HCT116 (cell line): ENCODE measurements around the gene POU5F1. TPM values are rescaled to one million over a fixed set of nuclear protein-coding genes. Genes with fewer than 3 reads are reported as not detected.

Source experiments
- ATAC-seq: fragments of 200-7000 bp; cut with Tn5 transposase; 2 replicates; pipeline ENCODE4 v1.9.1; 2020; ENCODE audit warnings: mild to moderate bottlenecking, moderate library complexity
- BruUV-seq: library from RNA; stranded (reverse); fragments of 400-500 nt; replicated peaks from 2 replicates; lab custom pipeline; 2021; lab: Mats Ljungman, UMichigan
- CTCF ChIA-PET: fragments of 300-600 bp; sonication (Branson Sonifier 250); formaldehyde crosslinking; loops from one replicate; lab custom pipeline; 2021; ENCODE audit warnings: antibody characterized with exemption; lab: Charles Lee
- POLR2A ChIA-PET: fragments of 300-600, 350-600 bp; sonication (Branson Sonifier 250); formaldehyde crosslinking; loops from one replicate; lab custom pipeline; 2021; ENCODE audit warnings: antibody characterized with exemption; lab: Charles Lee
- RAD21 ChIA-PET, 2 experiments: fragments of 300-600 bp; sonication (Branson Sonifier 250); formaldehyde crosslinking; loops; one replicate each; lab custom pipeline; 2023; ENCODE audit warnings: low total read pairs in 2 of 2; ENCODE audit not compliant: uncharacterized antibody in 2 of 2, unreplicated experiment in 2 of 2, low non-redundant PET in 1 of 2; lab: Charles Lee
- DNase-seq: peaks from one replicate; pipeline ENCODE4 v3.0.0-alpha.2; 2010; ENCODE audit warnings: low read depth, low spot score
- H2AFZ ChIP-seq: fragments of 200-600 bp; shearing (Covaris generic), sonication (generic); 2 replicates; pipeline ENCODE4 v1.6.1; 2017; ENCODE audit warnings: low read depth, mixed run types, mixed read lengths, antibody characterized with exemption, low read length; ENCODE audit not compliant: poor library complexity, severe bottlenecking
- H3K27ac ChIP-seq: 2 replicates; pipeline ENCODE4 v1.5.1; 2012; ENCODE audit warnings: low read depth, low read length
- H3K27me3 ChIP-seq: fragments of 200-600 bp; sonication (generic); 2 replicates; pipeline ENCODE4 v1.6.1; 2016; ENCODE audit warnings: mixed run types, low read length, mixed read lengths; ENCODE audit not compliant: insufficient read depth
- H3K36me3 ChIP-seq, 2 experiments: fragments of 200-500 bp in 1 of 2; fragments of 200-600 bp in 1 of 2; sonication (Bioruptor generic) in 1 of 2; sonication (generic) in 1 of 2; 2 replicates each; pipeline versions ENCODE4 v1.5.1 to v1.6.1; 2014 to 2016; ENCODE audit warnings: low read length in 2 of 2, inconsistent platforms in 1 of 2, mixed read lengths in 1 of 2, mixed run types in 1 of 2; ENCODE audit not compliant: insufficient read depth in 2 of 2, control insufficient read depth in 1 of 2
- H3K4me1 ChIP-seq, 2 experiments: fragments of 200-600 bp in 1 of 2; sonication (generic) in 1 of 2; 2 replicates each; pipeline versions ENCODE4 v1.5.1 to v1.6.1; 2012 to 2017; ENCODE audit warnings: low read length in 2 of 2, inconsistent platforms in 1 of 2, mild to moderate bottlenecking in 1 of 2, mixed read lengths in 1 of 2, mixed run types in 1 of 2, moderate library complexity in 1 of 2; ENCODE audit not compliant: insufficient read depth in 2 of 2, control insufficient read depth in 1 of 2
- H3K4me2 ChIP-seq: fragments of 200-600 bp; sonication (generic); 2 replicates; pipeline ENCODE4 v1.6.1; 2017; ENCODE audit warnings: mixed run types, low read length, mixed read lengths
- H3K4me3 ChIP-seq, 2 experiments: fragments of 200-600 bp in 1 of 2; sonication (generic) in 1 of 2; replicated peaks in 1 of 2; 2 replicates each; pipeline ENCODE4 v1.5.1; 2011 to 2016; ENCODE audit warnings: low read length in 2 of 2, control low read depth in 1 of 2, low read depth in 1 of 2, mild to moderate bottlenecking in 1 of 2, mixed read lengths in 1 of 2, mixed run types in 1 of 2
- H3K79me2 ChIP-seq: fragments of 200-600 bp; sonication (generic); 2 replicates; pipeline ENCODE4 v1.6.1; 2017; ENCODE audit warnings: mild to moderate bottlenecking, mixed run types, low read length, moderate library complexity, mixed read lengths; ENCODE audit not compliant: insufficient read depth
- H3K9ac ChIP-seq: fragments of 200-600 bp; sonication (generic); 2 replicates; pipeline ENCODE4 v1.6.1; 2016; ENCODE audit warnings: low read length, mixed read lengths
- H3K9me2 ChIP-seq: fragments of 200-600 bp; sonication (generic), shearing (Covaris generic); 2 replicates; pipeline ENCODE4 v1.6.1; 2017; ENCODE audit warnings: mixed run types, mild to moderate bottlenecking, moderate library complexity; ENCODE audit not compliant: insufficient read depth
- H3K9me3 ChIP-seq, 2 experiments: fragments of 200-500 bp in 1 of 2; fragments of 200-600 bp in 1 of 2; sonication (Bioruptor generic) in 1 of 2; sonication (generic) in 1 of 2; 2 replicates each; pipeline ENCODE4 v1.6.1; 2014 to 2017; ENCODE audit warnings: low read length in 2 of 2, mixed read lengths in 2 of 2, inconsistent platforms in 1 of 2, low read depth in 1 of 2, mild to moderate bottlenecking in 1 of 2, mixed run types in 1 of 2, moderate library complexity in 1 of 2; ENCODE audit not compliant: control insufficient read depth in 1 of 2, insufficient read depth in 1 of 2
- H4K20me1 ChIP-seq: fragments of 200-600 bp; sonication (generic), shearing (Covaris generic); 2 replicates; pipeline ENCODE4 v1.6.1; 2017; ENCODE audit warnings: mixed run types, mild to moderate bottlenecking, moderate library complexity; ENCODE audit not compliant: insufficient read depth
- CTCF ChIP-seq, 3 experiments: fragments of 200-600 bp in 1 of 3; sonication (generic) in 1 of 3; IDR thresholded peaks in 2 of 3; conservative IDR thresholded peaks in 1 of 3; 2 replicates each; pipeline ENCODE4 v1.5.1; 2012 to 2017; ENCODE audit warnings: low read depth in 2 of 3, low read length in 2 of 3, antibody characterized with exemption in 1 of 3, borderline replicate concordance in 1 of 3, control low read depth in 1 of 3, mild to moderate bottlenecking in 1 of 3, mixed read lengths in 1 of 3, mixed run types in 1 of 3, moderate library complexity in 1 of 3; ENCODE audit not compliant: insufficient read depth in 1 of 3
- ELF1 ChIP-seq: IDR thresholded peaks from 2 replicates; pipeline ENCODE4 v1.6.1; 2012; ENCODE audit warnings: low read depth, borderline replicate concordance
- EZH2 ChIP-seq: fragments of 200-600 bp; sonication (generic); IDR thresholded peaks from 2 replicates; pipeline ENCODE4 v1.6.1; 2017; ENCODE audit warnings: antibody characterized with exemption, mixed run types
- EZH2phosphoT487 ChIP-seq: fragments of 200-600 bp; IDR thresholded peaks from 2 replicates; pipeline ENCODE4 v1.6.1; 2018; ENCODE audit warnings: antibody characterized with exemption, borderline replicate concordance
- JUND ChIP-seq: IDR thresholded peaks from 2 replicates; pipeline ENCODE4 v1.6.1; 2012
- MAX ChIP-seq: IDR thresholded peaks from 2 replicates; pipeline ENCODE4 v1.6.1; 2012
- POLR2AphosphoS5 ChIP-seq: IDR thresholded peaks from 2 replicates; pipeline ENCODE4 v1.6.1; 2011; ENCODE audit warnings: mild to moderate bottlenecking, low read depth, low read length, moderate library complexity
- RAD21 ChIP-seq: IDR thresholded peaks from 2 replicates; pipeline ENCODE4 v1.6.1; 2012; ENCODE audit warnings: low read depth, mild to moderate bottlenecking
- REST ChIP-seq: IDR thresholded peaks from 2 replicates; pipeline ENCODE4 v1.6.1; 2012; ENCODE audit warnings: low read depth
- SIN3A ChIP-seq: IDR thresholded peaks from 2 replicates; pipeline ENCODE4 v1.6.1; 2012; ENCODE audit warnings: low read depth
- SRF ChIP-seq: IDR thresholded peaks from 2 replicates; pipeline ENCODE4 v1.6.1; 2012; ENCODE audit warnings: low read depth
- TCF7L2 ChIP-seq: IDR thresholded peaks from 2 replicates; pipeline ENCODE4 v1.7.0; 2011; ENCODE audit warnings: borderline replicate concordance, inconsistent platforms; ENCODE audit not compliant: insufficient read depth, insufficient read length; ENCODE audit errors: extremely low read depth
- ZBTB33 ChIP-seq: IDR thresholded peaks from 2 replicates; pipeline ENCODE4 v1.6.1; 2011; ENCODE audit warnings: mild to moderate bottlenecking, low read length, moderate library complexity; ENCODE audit not compliant: insufficient replicate concordance; ENCODE audit errors: extremely low read depth
- ZFX ChIP-seq: fragments of 450-650 bp; IDR thresholded peaks from 2 replicates; pipeline ENCODE4 v1.6.1; 2017
- ZNF274 ChIP-seq: fragments of 200-500 bp; sonication (Bioruptor generic); IDR thresholded peaks from 2 replicates; pipeline ENCODE4 v1.6.1; 2014; ENCODE audit warnings: mild to moderate bottlenecking, low read depth, low read length, inconsistent platforms
- intact Hi-C: fragments of 100-400 bp; cut with micrococcal nuclease; formaldehyde crosslinking; loops from 2 replicates; pipeline ENCODE4 v1.10.0; 2022
- total RNA-seq: library from RNA; stranded (reverse); gene quantifications from one replicate; pipeline ENCODE4 v1.2.1, GENCODE V29; 2021; ENCODE audit not compliant: unreplicated experiment

POU5F1 gene
- total RNA-seq, 1 experiment from 2014 or later, result 1.9 TPM

GRCh38 chr6:31118178-31118577 lies 52.3 kb downstream of the POU5F1 start:
- CTCF ChIA-PET, result interaction anchor here (0.6 kb wide), 1 partner anchor 11 kb away, joined by 3 read pairs; no protein-coding TSS in a partner anchor
- H3K9me2 ChIP-seq, result no peaks in the 10 kb centered on the region
- no peak overlapping the region for H2AFZ ChIP-seq
- H3K36me3 ChIP-seq, result no peaks in the 10 kb centered on the region
- RAD21 ChIA-PET, result no interaction called here
- POLR2A ChIA-PET, result no interaction called here
- BruUV-seq, result no TSS peak
- H3K27me3 ChIP-seq, result no peaks in the 10 kb centered on the region
- no peak overlapping the region for H3K27ac ChIP-seq
- H3K9me3 ChIP-seq, result no peaks in the 10 kb centered on the region
- H3K4me2 ChIP-seq, result no peak overlapping the region
- H3K79me2 ChIP-seq, result peaks cover 8% of the 10 kb centered on the region; the same call in 1 of the 2 replicates
- no peak for TF ChIP-seq EZH2phosphoT487
- TF ChIP-seq SRF, result no peak
- TF ChIP-seq EZH2, result no peak
- TF ChIP-seq POLR2AphosphoS5, result no peak
- no peak for TF ChIP-seq ZBTB33
- TF ChIP-seq TCF7L2, result no peak
- no peak for TF ChIP-seq REST
- TF ChIP-seq SIN3A, result no peak
- TF ChIP-seq MAX, result no peak
- no peak for TF ChIP-seq CTCF (IDR thresholded peaks at IDR 0.05 in 2 of 3, conservative IDR thresholded peaks at IDR 0.05 in 1 of 3; ENCODE audit: borderline replicate concordance in 1 of 3, insufficient read depth in 1 of 3, low read depth in 2 of 3, low read length in 2 of 3)
- no peak for TF ChIP-seq ZNF274
- no peak for TF ChIP-seq ELF1
- TF ChIP-seq JUND, result no peak
- TF ChIP-seq RAD21, result no peak
- no peak for TF ChIP-seq ZFX
- TF ChIP-seq, all 23 proteins: peak for 0
- H4K20me1 ChIP-seq, result no peaks in the 10 kb centered on the region
- H3K4me3 ChIP-seq, result no peak overlapping the region
- DNase-seq, result no peak
- no peak overlapping the region for H3K9ac ChIP-seq
- peaks cover 34 to 52% of the 10 kb centered on the region in 2 experiments for H3K4me1 ChIP-seq
- ATAC-seq, result no peak
- intact Hi-C loops, result no loop called here
